HL-60 (cell line): Measurements from ENCODE around the gene TRAM2.

Source experiments
- CTCF ChIP-seq: IDR thresholded peaks from one replicate; pipeline ENCODE4 v1.5.1; 2011; ENCODE audit warnings: low read length, control low read depth, inconsistent platforms; ENCODE audit not compliant: insufficient read depth
- GABPA ChIP-seq: IDR thresholded peaks from 2 replicates; pipeline ENCODE4 v1.6.1; 2012; ENCODE audit warnings: low read depth
- POLR2AphosphoS5 ChIP-seq: IDR thresholded peaks from 2 replicates; pipeline ENCODE4 v1.6.1; 2012; ENCODE audit warnings: low read depth
- REST ChIP-seq: IDR thresholded peaks from 2 replicates; pipeline ENCODE4 v1.6.1; 2012; ENCODE audit warnings: low read depth; ENCODE audit not compliant: insufficient replicate concordance
- SPI1 ChIP-seq: IDR thresholded peaks from 2 replicates; pipeline ENCODE4 v1.6.1; 2012; ENCODE audit warnings: low read depth, mild to moderate bottlenecking, borderline replicate concordance

GRCh38 chr6:52543262-52543661, 33.6 kb downstream of the TRAM2 start:
- TF ChIP-seq CTCF, result no peak
- TF ChIP-seq POLR2AphosphoS5, result no peak
- TF ChIP-seq SPI1, result no peak
- no peak for TF ChIP-seq REST
- no peak for TF ChIP-seq GABPA
